Right cardiac atrium (tissue), 5 donors: ENCODE data around the gene PLEKHA3. TPM values are rescaled to one million over a fixed set of nuclear protein-coding genes. Genes with fewer than 3 reads are reported as not detected.

ENCODE experiments used
- ATAC-seq, 2 donors: fragments of 200-7000 bp; cut with Tn5 transposase; one replicate each; pipeline versions ENCODE4 v1.8.0 to v1.9.1; 2020; ENCODE audit warnings: moderate library complexity in 2 of 2, mild to moderate bottlenecking in 1 of 2
- DNase-seq, 3 donors: peaks; one replicate each; pipeline ENCODE4 v3.0.0-alpha.2; 2020
- H3K27ac ChIP-seq: one replicate; pipeline ENCODE4 v1.5.1; 2013; ENCODE audit warnings: mild to moderate bottlenecking, low read length, control low read depth, moderate library complexity
- H3K27me3 ChIP-seq: one replicate; pipeline ENCODE4 v1.6.1; 2013; ENCODE audit not compliant: control insufficient read depth, insufficient read depth
- H3K4me1 ChIP-seq: one replicate; pipeline ENCODE4 v1.6.1; 2013; ENCODE audit warnings: low read length; ENCODE audit not compliant: control insufficient read depth, insufficient read depth
- H3K4me3 ChIP-seq: one replicate; pipeline ENCODE4 v1.5.1; 2013; ENCODE audit warnings: low read length, control low read depth
- H3K9me3 ChIP-seq: one replicate; pipeline ENCODE4 v1.6.1; 2013; ENCODE audit warnings: low read length; ENCODE audit not compliant: control insufficient read depth
- WGBS: extraction: QIAGEN DNeasy Blood & Tissue Kit; methylation state at CpG from one replicate; pipeline ENCODE4 v1.1.7; 2013; 5-methylcytosine and 5-hydroxymethylcytosine counted together
- intact Hi-C, 4 donors: fragments of 100-400 bp; cut with DNase I; formaldehyde crosslinking; loops; one replicate each; pipeline versions ENCODE4 v1.11.0 to v1.14.0; 2022 to 2023
- polyA plus RNA-seq: library from polyadenylated mRNA; stranded (reverse); fragments of 200-250 nt; gene quantifications from one replicate; pipeline ENCODE4 v1.2.3, GENCODE V29; 2013
- total RNA-seq, 4 donors: library from RNA; stranded (reverse); fragmentation: NEBNext Ultra II Directional; extraction: Animal tissue kit (Norgen Biotek cat#: 25700); gene quantifications; one replicate each; pipeline ENCODE4 v1.2.1, GENCODE V29; 2021
- donor health status: healthy with polysubstance abuse.
- donor health status: DM: no; HTN: yes; CAD: no.
- donor health status: DM: no; HTN: no; CAD: no.
- donor health status: DM: no; HTN: yes; CAD: no; lungs with severe emphysema.
- donor health status: DM: yes; HTN: yes; CAD: no.

Gene PLEKHA3
- total and polyA plus RNA-seq, 5 donors: 5.3 to 69.9 (median 47.2) TPM

- no peak overlapping the region for H3K4me3 ChIP-seq
Measured at GRCh38 chr2:178550352-178550751, 70.1 kb downstream of the PLEKHA3 start.

DNA sequence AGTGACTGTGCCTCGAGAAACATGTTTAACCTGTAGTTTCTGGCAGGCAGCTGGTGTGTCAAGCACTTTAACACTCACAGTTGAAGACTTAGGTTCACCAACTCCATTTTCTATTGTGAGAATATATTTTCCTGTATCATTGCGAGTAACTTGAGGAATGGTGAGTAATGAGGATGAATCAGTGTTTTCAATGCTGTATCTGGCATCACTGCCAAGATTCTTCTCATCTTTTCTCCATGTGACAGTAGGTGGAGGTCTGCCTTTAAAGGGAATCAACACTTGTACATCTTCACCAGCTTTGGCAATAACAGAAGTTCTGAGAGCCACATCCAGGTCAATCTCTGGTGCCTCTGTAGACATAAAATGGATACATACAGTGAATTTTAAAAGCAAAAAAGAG, 72.8 kb downstream of the PLEKHA3 start:
- H3K27ac ChIP-seq: no peak overlapping the region
- DNase-seq: no peak
- no peak overlapping the region for H3K4me3 ChIP-seq
- no peaks in the 10 kb centered on the region for H3K4me1 ChIP-seq
- H3K9me3 ChIP-seq: no peaks in the 10 kb centered on the region
- WGBS: 80% methylated on average over 2 of the region's 2 CpGs
- H3K27me3 ChIP-seq: no peaks in the 10 kb centered on the region
- intact Hi-C loops: no loop called here
- no peak for ATAC-seq

More at GRCh38 chr2:178550352-178550751, 70.1 kb downstream of the PLEKHA3 start:
- Histone ChIP-seq H3K9me3 (no peaks in the 10 kb centered on the region), H3K4me1 (no peaks in the 10 kb centered on the region), H3K27me3 (no peaks in the 10 kb centered on the region), H3K27ac (no peak overlapping the region)
- intact Hi-C loops: no loop called here
- 92% methylated on average over 2 of the region's 2 CpGs for WGBS
- no peak for DNase-seq
- ATAC-seq: no peak

Other genes starting within 250 kb of the PLEKHA3 start
- 10 to 100 TPM; 36.6 to 43.9 (median 37.8) TPM for gene PRKRA, start 29.3 kb upstream of the PLEKHA3 start, total RNA-seq
- 35.5 TPM for gene PRKRA, start 29.3 kb upstream of the PLEKHA3 start, polyA plus RNA-seq
- 1 to 10 TPM; 1.9 to 2.4 (median 2.0) TPM for gene PJVK, start 29.1 kb upstream of the PLEKHA3 start, total RNA-seq
- 2.0 TPM for gene PJVK, start 29.1 kb upstream of the PLEKHA3 start, polyA plus RNA-seq
- 10 to 100 TPM; 10.7 to 15.6 (median 12.8) TPM for gene FKBP7, start 1.9 kb upstream of the PLEKHA3 start, total RNA-seq
- gene FKBP7, start 1.9 kb upstream of the PLEKHA3 start, polyA plus RNA-seq: 11.7 TPM